Measurements from ENCODE around the gene PRDM16. TPM values are rescaled to one million over a fixed set of nuclear protein-coding genes. Genes with fewer than 3 reads are reported as not detected.

The PRDM16 gene
- total RNA-seq, 1 donor from 2014 or later: 0.43 TPM

DNA sequence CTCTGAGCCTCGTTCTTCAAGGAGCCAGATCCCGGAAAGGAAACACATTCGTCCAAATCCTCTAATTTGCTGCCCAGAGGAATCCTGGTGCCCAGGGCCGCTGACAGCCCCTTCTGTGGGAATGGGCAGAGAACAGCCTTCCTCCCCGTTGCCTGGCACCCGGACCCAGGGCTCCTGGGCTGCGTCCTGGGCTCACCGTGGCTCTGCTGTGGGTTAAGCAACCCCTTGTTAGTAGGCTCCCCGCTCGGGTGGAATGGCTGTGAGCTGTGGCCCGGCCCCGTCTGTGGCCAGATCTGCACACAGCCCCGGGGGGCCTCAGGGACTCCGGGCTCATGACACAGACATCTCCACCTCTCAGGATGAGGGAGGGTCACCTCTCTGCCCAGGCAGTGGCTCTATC, 262.6 kb downstream of the PRDM16 start:
- Histone ChIP-seq H3K4me1 (ENCODE audit: insufficient read depth, low read length) (no peaks in the 10 kb centered on the region), H2AFZ (ENCODE audit: low read depth, low read length) (no peak overlapping the region), H3K4me3 (ENCODE audit: insufficient read depth, low read depth, low read length) (no peak overlapping the region), H3K36me3 (ENCODE audit: insufficient read depth, low read length) (no peaks in the 10 kb centered on the region), H3K27me3 (ENCODE audit: insufficient read depth, low read length) (no peaks in the 10 kb centered on the region), H3K9ac (ENCODE audit: low read length) (no peak overlapping the region), H4K20me1 (ENCODE audit: insufficient read depth, low read length) (peaks cover 11% of the 10 kb centered on the region), H3K9me3 (ENCODE audit: insufficient read depth, low read depth, low read length) (no peaks in the 10 kb centered on the region), H3K79me2 (ENCODE audit: insufficient read depth, low read length) (no peaks in the 10 kb centered on the region), H3K4me2 (ENCODE audit: low read length) (no peak overlapping the region), H3K27ac (ENCODE audit: low read depth, low read length) (no peak overlapping the region)
- FAIRE-seq (no peak), DNase-seq (ENCODE audit: low read depth) (no peak)
- Mint-ChIP-seq H3K9me3 (ENCODE audit: unreplicated experiment) (peaks cover 5% of the 10 kb centered on the region), H3K4me1 (ENCODE audit: low read depth, unreplicated experiment) (no peaks in the 10 kb centered on the region), H3K4me3 (ENCODE audit: unreplicated experiment) (no peak overlapping the region), H3K27me3 (ENCODE audit: low read depth, unreplicated experiment) (peaks cover 36% of the 10 kb centered on the region), H3K36me3 (ENCODE audit: low read depth, unreplicated experiment) (no peaks in the 10 kb centered on the region), H3K27ac (ENCODE audit: unreplicated experiment) (no peak overlapping the region)
- TF ChIP-seq EZH2 (IDR thresholded peaks at IDR 0.05; ENCODE audit: insufficient read depth, low read length): no peak

DNA sequence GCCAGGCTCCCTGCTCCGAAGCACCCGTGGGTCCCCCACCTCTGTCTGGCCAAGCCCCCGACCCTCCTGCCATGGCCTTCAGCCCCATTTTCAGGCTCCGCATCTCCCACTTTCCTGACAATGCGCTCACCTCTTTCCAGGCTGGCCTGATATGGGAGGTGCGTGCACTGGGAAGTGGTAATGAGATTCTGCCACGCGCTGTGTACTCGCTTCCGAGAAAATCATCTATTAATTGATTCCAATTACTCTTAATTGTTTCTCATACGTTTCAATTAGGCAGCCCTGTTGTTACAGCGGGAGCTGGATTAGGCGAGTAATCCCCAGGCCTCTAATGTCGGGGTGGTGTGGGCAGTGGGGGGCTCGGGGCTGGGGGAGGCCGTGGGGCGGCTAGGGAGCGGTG, 263.0 kb downstream of the PRDM16 start:
- FAIRE-seq (no peak), DNase-seq (ENCODE audit: low read depth) (no peak)
- no peaks in the 10 kb centered on the region for H3K36me3 ChIP-seq (ENCODE audit: insufficient read depth, low read length)
- H4K20me1 ChIP-seq (ENCODE audit: insufficient read depth, low read length): peaks cover 16% of the 10 kb centered on the region
- peaks cover 5% of the 10 kb centered on the region for H3K9me3 Mint-ChIP-seq (ENCODE audit: unreplicated experiment)
- H2AFZ ChIP-seq (ENCODE audit: low read depth, low read length): no peak overlapping the region
- TF ChIP-seq, protein P1, sequence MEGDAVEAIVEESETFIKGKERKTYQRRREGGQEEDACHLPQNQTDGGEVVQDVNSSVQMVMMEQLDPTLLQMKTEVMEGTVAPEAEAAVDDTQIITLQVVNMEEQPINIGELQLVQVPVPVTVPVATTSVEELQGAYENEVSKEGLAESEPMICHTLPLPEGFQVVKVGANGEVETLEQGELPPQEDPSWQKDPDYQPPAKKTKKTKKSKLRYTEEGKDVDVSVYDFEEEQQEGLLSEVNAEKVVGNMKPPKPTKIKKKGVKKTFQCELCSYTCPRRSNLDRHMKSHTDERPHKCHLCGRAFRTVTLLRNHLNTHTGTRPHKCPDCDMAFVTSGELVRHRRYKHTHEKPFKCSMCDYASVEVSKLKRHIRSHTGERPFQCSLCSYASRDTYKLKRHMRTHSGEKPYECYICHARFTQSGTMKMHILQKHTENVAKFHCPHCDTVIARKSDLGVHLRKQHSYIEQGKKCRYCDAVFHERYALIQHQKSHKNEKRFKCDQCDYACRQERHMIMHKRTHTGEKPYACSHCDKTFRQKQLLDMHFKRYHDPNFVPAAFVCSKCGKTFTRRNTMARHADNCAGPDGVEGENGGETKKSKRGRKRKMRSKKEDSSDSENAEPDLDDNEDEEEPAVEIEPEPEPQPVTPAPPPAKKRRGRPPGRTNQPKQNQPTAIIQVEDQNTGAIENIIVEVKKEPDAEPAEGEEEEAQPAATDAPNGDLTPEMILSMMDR (IDR thresholded peaks at IDR 0.05; ENCODE audit: insufficient read depth, low read depth, low read length): no peak
- TF ChIP-seq EZH2 (IDR thresholded peaks at IDR 0.05; ENCODE audit: insufficient read depth, low read length): no peak
- no peak overlapping the region for H3K4me2 ChIP-seq (ENCODE audit: low read length)
- no peaks in the 10 kb centered on the region for H3K79me2 ChIP-seq (ENCODE audit: insufficient read depth, low read length)
- H3K27me3 ChIP-seq (ENCODE audit: insufficient read depth, low read length): no peaks in the 10 kb centered on the region
- no peaks in the 10 kb centered on the region for H3K36me3 Mint-ChIP-seq (ENCODE audit: low read depth, unreplicated experiment)
- H3K4me1 Mint-ChIP-seq (ENCODE audit: low read depth, unreplicated experiment): no peaks in the 10 kb centered on the region
- H3K27ac ChIP-seq (ENCODE audit: low read depth, low read length): no peak overlapping the region
- H3K9ac ChIP-seq (ENCODE audit: low read length): no peak overlapping the region
- no peak overlapping the region for H3K4me3 ChIP-seq (ENCODE audit: insufficient read depth, low read depth, low read length)
- peaks cover 36% of the 10 kb centered on the region for H3K27me3 Mint-ChIP-seq (ENCODE audit: low read depth, unreplicated experiment)
- no peaks in the 10 kb centered on the region for H3K4me1 ChIP-seq (ENCODE audit: insufficient read depth, low read length)
- H3K27ac Mint-ChIP-seq (ENCODE audit: unreplicated experiment): no peak overlapping the region
- no peak overlapping the region for H3K4me3 Mint-ChIP-seq (ENCODE audit: unreplicated experiment)
- no peaks in the 10 kb centered on the region for H3K9me3 ChIP-seq (ENCODE audit: insufficient read depth, low read depth, low read length)

DNA sequence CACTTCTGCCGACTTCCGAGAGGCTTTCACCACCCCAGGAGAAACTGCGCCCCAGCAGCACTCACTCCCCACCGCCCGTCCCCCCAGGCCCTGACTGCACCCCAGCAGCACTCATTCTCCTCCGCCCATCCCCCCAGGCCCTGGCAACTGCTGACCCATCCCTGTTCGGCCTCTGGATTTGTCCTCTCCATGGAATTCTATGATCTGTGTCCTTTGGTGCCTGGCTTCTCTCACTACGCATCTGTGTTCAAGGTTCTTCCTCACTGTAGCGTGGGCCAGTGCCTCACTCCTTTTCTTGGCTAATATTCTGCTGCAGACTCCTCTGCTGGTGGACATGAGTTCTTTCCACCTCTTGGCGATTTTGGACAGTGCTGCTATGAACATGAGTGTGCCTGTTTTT, 263.7 kb downstream of the PRDM16 start:
- peaks cover 38% of the 10 kb centered on the region for H3K27me3 Mint-ChIP-seq (ENCODE audit: low read depth, unreplicated experiment)
- Histone ChIP-seq H3K4me1 (ENCODE audit: insufficient read depth, low read length) (no peaks in the 10 kb centered on the region), H3K4me2 (ENCODE audit: low read length) (no peak overlapping the region), H3K27me3 (ENCODE audit: insufficient read depth, low read length) (no peaks in the 10 kb centered on the region), H2AFZ (ENCODE audit: low read depth, low read length) (no peak overlapping the region), H3K9ac (ENCODE audit: low read length) (no peak overlapping the region), H3K9me3 (ENCODE audit: insufficient read depth, low read depth, low read length) (no peaks in the 10 kb centered on the region), H4K20me1 (ENCODE audit: insufficient read depth, low read length) (peaks cover 16% of the 10 kb centered on the region), H3K79me2 (ENCODE audit: insufficient read depth, low read length) (no peaks in the 10 kb centered on the region), H3K36me3 (ENCODE audit: insufficient read depth, low read length) (no peaks in the 10 kb centered on the region), H3K27ac (ENCODE audit: low read depth, low read length) (no peak overlapping the region), H3K4me3 (ENCODE audit: insufficient read depth, low read depth, low read length) (no peak overlapping the region)
- H3K36me3 Mint-ChIP-seq (ENCODE audit: low read depth, unreplicated experiment): no peaks in the 10 kb centered on the region
- no peaks in the 10 kb centered on the region for H3K4me1 Mint-ChIP-seq (ENCODE audit: low read depth, unreplicated experiment)
- DNase-seq (ENCODE audit: low read depth) (no peak), FAIRE-seq (no peak)
- no peak overlapping the region for H3K4me3 Mint-ChIP-seq (ENCODE audit: unreplicated experiment)
- peaks cover 5% of the 10 kb centered on the region for H3K9me3 Mint-ChIP-seq (ENCODE audit: unreplicated experiment)
- TF ChIP-seq, protein P1 (IDR thresholded peaks at IDR 0.05; ENCODE audit: insufficient read depth, low read depth, low read length): no peak
- no peak for TF ChIP-seq EZH2 (IDR thresholded peaks at IDR 0.05; ENCODE audit: insufficient read depth, low read length)
- no peak overlapping the region for H3K27ac Mint-ChIP-seq (ENCODE audit: unreplicated experiment)

All from astrocyte (in vitro differentiated cells and primary cell).